Prostate gland (tissue), 2 donors: ENCODE measurements around the gene PDS5A.

Experiments
- CTCF ChIP-seq, 4 experiments: fragments of 200-600 bp in 2 of 4; fragments of 450-650 bp in 2 of 4; sonication (generic) in 2 of 4; IDR thresholded peaks; 1 replicate in 3 of 4; 2 replicates in 1 of 4; pipeline ENCODE4 v1.5.1; 2016 to 2019; ENCODE audit warnings: antibody characterized with exemption in 4 of 4, mild to moderate bottlenecking in 2 of 4, moderate library complexity in 2 of 4
- POLR2A ChIP-seq: fragments of 450-650 bp; IDR thresholded peaks from one replicate; pipeline ENCODE4 v1.6.1; 2016; ENCODE audit warnings: antibody characterized with exemption, mild to moderate bottlenecking

GRCh38 chr4:39821951-39822350, 155.8 kb downstream of the PDS5A start:
- TF ChIP-seq CTCF (IDR thresholded peaks at IDR 0.05): no peak
- TF ChIP-seq POLR2A: no peak
